Right atrium auricular region (tissue), 2 donors: ENCODE measurements around the gene LSR. TPM values are rescaled to one million over a fixed set of nuclear protein-coding genes. Genes with fewer than 3 reads are reported as not detected.
A peak's percentile ranks its signal among the peaks of the same experiment; 100 is the strongest.

ENCODE experiments used
- DNase-seq: peaks from one replicate; pipeline ENCODE4 v3.0.0-alpha.2; 2019; ENCODE audit warnings: low spot score
- H3K27ac ChIP-seq, 2 donors: fragments of 200-600 bp; sonication (generic); 1 replicate in 1 of 2; 2 replicates in 1 of 2; pipeline ENCODE4 v1.5.1; 2016 to 2019
- H3K27me3 ChIP-seq, 2 donors: fragments of 200-600 bp; sonication (generic); one replicate each; pipeline versions ENCODE4 v1.5.1 to v1.6.0; 2017 to 2019
- H3K36me3 ChIP-seq: fragments of 200-600 bp; sonication (generic); one replicate; pipeline ENCODE4 v1.5.1; 2016
- H3K4me1 ChIP-seq, 2 donors: fragments of 200-600 bp; sonication (generic); one replicate each; pipeline versions ENCODE4 v1.5.1 to v1.6.0; 2017 to 2019
- H3K4me3 ChIP-seq, 2 donors: fragments of 200-600 bp; sonication (generic); 1 replicate in 1 of 2; 2 replicates in 1 of 2; pipeline ENCODE4 v1.5.1; 2017 to 2019; ENCODE audit warnings: mild to moderate bottlenecking in 1 of 2, moderate library complexity in 1 of 2
- H3K9me3 ChIP-seq, 2 donors: fragments of 200-600 bp; sonication (generic); one replicate each; pipeline ENCODE4 v1.5.1; 2019
- CTCF ChIP-seq, 2 donors: fragments of 200-600 bp; sonication (generic); IDR thresholded peaks; one replicate each; pipeline ENCODE4 v1.5.1; 2019; ENCODE audit warnings: antibody characterized with exemption in 2 of 2
- total RNA-seq, 2 donors: library from RNA; depleted of rRNA; stranded (reverse); fragments of >200 nt; gene quantifications; one replicate each; pipeline ENCODE4 v1.1.0, GENCODE V29; 2016

Gene LSR
- total RNA-seq, 2 donors from 2014 or later, result 7.6 to 20.1 TPM

GRCh38 chr19:35211545-35212230 lies 37.1 kb upstream of the LSR start:
- Histone ChIP-seq H3K27ac (peak overlapping the region; percentile 51 to 66), H3K4me3 (no peak overlapping the region), H3K4me1 (peaks cover 0 to 31% of the 10 kb centered on the region in 2 donors), H3K9me3 (no peaks in the 10 kb centered on the region), H3K27me3 (no peaks in the 10 kb centered on the region), H3K36me3 (no peaks in the 10 kb centered on the region)
- peak; percentile 78 for DNase-seq
- no peak for TF ChIP-seq CTCF (IDR thresholded peaks at IDR 0.05)

GRCh38 chr19:35212241-35212640 lies 36.6 kb upstream of the LSR start:
- H3K27ac ChIP-seq, result peak overlapping the region; percentile 51 to 66
- no peaks in the 10 kb centered on the region for H3K9me3 ChIP-seq
- TF ChIP-seq CTCF (IDR thresholded peaks at IDR 0.05), result no peak
- peaks cover 0 to 31% of the 10 kb centered on the region in 2 donors for H3K4me1 ChIP-seq
- no peak for DNase-seq
- no peaks in the 10 kb centered on the region for H3K36me3 ChIP-seq
- H3K27me3 ChIP-seq, result no peaks in the 10 kb centered on the region
- H3K4me3 ChIP-seq, result no peak overlapping the region

- H3K36me3 ChIP-seq, result no peaks in the 10 kb centered on the region
- H3K27me3 ChIP-seq, result no peaks in the 10 kb centered on the region
- peak; percentile 84 for DNase-seq
- peak overlapping the region; percentile 55 to 68 for H3K27ac ChIP-seq
- H3K4me1 ChIP-seq, result peaks cover 0 to 31% of the 10 kb centered on the region in 2 donors
- no peak for TF ChIP-seq CTCF (IDR thresholded peaks at IDR 0.05)
- H3K9me3 ChIP-seq, result peaks cover 0 to 2% of the 10 kb centered on the region in 2 donors
- H3K4me3 ChIP-seq, result no peak overlapping the region
These were observed 34.9 kb upstream of the LSR start for GRCh38 chr19:35213663-35214632.

- H3K27me3 ChIP-seq, result no peaks in the 10 kb centered on the region
- H3K27ac ChIP-seq, result no peak overlapping the region
- TF ChIP-seq CTCF (IDR thresholded peaks at IDR 0.05), result no peak
- peaks cover 0 to 31% of the 10 kb centered on the region in 2 donors for H3K4me1 ChIP-seq
- no peaks in the 10 kb centered on the region for H3K36me3 ChIP-seq
- no peak overlapping the region for H3K4me3 ChIP-seq
- no peak for DNase-seq
- H3K9me3 ChIP-seq, result peaks cover 0 to 7% of the 10 kb centered on the region in 2 donors
These were observed 33.9 kb upstream of the LSR start for GRCh38 chr19:35214766-35215422.

GRCh38 chr19:35216016-35216832 lies 32.6 kb upstream of the LSR start:
- H3K9me3 ChIP-seq, result peaks cover 0 to 7% of the 10 kb centered on the region in 2 donors
- DNase-seq, result no peak
- no peaks in the 10 kb centered on the region for H3K27me3 ChIP-seq
- no peak overlapping the region for H3K27ac ChIP-seq
- H3K4me1 ChIP-seq, result peaks cover 0 to 27% of the 10 kb centered on the region in 2 donors
- TF ChIP-seq CTCF (IDR thresholded peaks at IDR 0.05), result no peak
- no peak overlapping the region for H3K4me3 ChIP-seq
- no peaks in the 10 kb centered on the region for H3K36me3 ChIP-seq
